NCI-H460 (cell line): ENCODE measurements around the gene ZSWIM2. TPM values are rescaled to one million over a fixed set of nuclear protein-coding genes. Genes with fewer than 3 reads are reported as not detected.
"Not testable (repeated sequence)": the region's sequence is repeated elsewhere in the genome, so short reads cannot be mapped to it uniquely, and the experiment has no call there.

Experiments used
- DNase-seq: peaks from one replicate; pipeline ENCODE4 v3.0.0-alpha.2; 2016; ENCODE audit warnings: low read depth; ENCODE audit errors: extremely low read depth
- total RNA-seq: library from RNA; depleted of rRNA; stranded (reverse); fragments of >200 nt; shearing (Covaris generic); gene quantifications from 2 replicates; pipeline ENCODE4 v1.2.3, GENCODE V29; 2014; rRNA removed

ZSWIM2 gene
- total RNA-seq, 1 experiment from 2014 or later = not detected

GRCh38 chr2:186852508-186852907, 3.5 kb upstream of the ZSWIM2 start:
- DNase-seq = no peak

- no peak for DNase-seq
These were observed 6.6 kb downstream of the ZSWIM2 start for GRCh38 chr2:186842373-186842772.

GRCh38 chr2:186841940-186842339, 7.0 kb downstream of the ZSWIM2 start:
- DNase-seq = no peak

- DNase-seq = no peak
These were observed 13.3 kb downstream of the ZSWIM2 start for GRCh38 chr2:186835628-186836027.

DNA sequence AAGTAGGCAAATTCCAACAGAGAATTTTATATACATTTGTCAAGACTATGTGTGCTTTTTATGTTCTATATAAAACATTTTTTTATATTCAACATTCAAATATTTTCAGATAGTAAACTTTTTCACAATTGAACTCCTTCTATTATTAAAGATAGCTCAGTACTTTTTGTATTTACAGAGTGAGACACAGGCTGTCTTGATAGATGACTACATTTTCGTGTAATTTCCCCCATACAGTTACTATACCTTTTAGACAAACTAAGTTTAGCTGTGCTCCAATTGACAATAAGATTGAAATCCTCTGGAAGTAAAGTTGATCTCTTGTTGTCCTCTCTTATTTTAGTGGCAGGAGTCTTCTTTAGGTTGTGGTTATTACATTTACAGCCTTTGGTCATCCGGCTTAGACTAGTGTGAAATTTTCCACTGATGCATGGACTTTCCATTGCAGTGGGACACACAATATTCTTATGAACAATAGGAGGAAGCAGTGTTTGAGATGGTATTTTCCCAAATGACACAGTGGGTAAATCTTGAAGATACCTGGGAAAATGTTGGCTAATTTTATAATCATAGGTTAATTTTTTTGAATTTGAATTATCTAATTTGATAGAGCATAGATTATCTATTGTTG, 21.0 kb downstream of the ZSWIM2 start:
- no peak for DNase-seq

- DNase-seq = no peak
These were observed 21.6 kb downstream of the ZSWIM2 start for GRCh38 chr2:186827411-186827810.

DNA sequence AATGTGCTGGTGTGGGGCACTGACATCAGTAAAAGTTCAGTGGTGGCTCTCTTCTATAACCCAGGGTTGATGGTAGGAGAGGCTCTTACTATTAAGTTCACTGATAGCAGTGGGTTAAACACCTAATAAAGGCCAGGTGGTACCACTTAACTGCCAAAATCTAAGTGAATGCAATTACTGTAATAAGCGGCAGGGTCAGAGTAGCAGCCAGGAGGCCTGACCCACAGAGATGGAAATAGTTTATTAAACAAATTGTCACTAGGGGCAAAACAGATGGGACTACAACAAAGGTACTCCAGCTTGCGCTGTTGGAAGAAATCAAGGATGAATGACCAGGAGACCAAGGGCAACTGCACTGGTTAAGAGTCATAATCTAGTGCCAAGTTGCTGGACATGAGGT, 26.6 kb downstream of the ZSWIM2 start:
- DNase-seq = no peak

GRCh38 chr2:186820303-186820702, 28.7 kb downstream of the ZSWIM2 start:
- DNase-seq = no peak

- DNase-seq = not testable (repeated sequence)
These were observed 37.2 kb downstream of the ZSWIM2 start for GRCh38 chr2:186811760-186812159.

DNA sequence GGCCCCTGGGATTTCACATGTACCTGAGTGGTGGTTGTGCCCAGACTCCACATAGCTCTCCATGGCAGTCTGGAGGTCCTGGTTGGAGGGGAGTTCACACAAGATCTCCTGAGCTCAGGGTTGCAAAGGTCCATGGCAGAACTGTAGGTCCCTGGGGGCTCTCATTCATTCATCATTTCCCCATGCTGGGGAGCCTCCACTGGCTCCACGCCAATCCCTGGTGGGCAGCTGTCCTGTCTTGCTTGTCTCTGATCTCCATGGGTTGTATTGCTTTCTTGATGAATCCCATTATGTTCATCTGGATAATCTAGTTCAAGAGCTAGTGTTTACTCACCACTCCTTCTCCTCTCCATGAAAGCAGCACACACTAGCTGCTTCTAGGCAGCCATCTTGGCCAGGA, 42.4 kb downstream of the ZSWIM2 start:
- DNase-seq = no peak

- DNase-seq = not testable (repeated sequence)
These were observed 50.4 kb downstream of the ZSWIM2 start for GRCh38 chr2:186798604-186799003.

- no peak for DNase-seq
These were observed 64.0 kb downstream of the ZSWIM2 start for GRCh38 chr2:186784930-186785329.

- no peak for DNase-seq
These were observed 65.7 kb downstream of the ZSWIM2 start for GRCh38 chr2:186783254-186783653.

DNA sequence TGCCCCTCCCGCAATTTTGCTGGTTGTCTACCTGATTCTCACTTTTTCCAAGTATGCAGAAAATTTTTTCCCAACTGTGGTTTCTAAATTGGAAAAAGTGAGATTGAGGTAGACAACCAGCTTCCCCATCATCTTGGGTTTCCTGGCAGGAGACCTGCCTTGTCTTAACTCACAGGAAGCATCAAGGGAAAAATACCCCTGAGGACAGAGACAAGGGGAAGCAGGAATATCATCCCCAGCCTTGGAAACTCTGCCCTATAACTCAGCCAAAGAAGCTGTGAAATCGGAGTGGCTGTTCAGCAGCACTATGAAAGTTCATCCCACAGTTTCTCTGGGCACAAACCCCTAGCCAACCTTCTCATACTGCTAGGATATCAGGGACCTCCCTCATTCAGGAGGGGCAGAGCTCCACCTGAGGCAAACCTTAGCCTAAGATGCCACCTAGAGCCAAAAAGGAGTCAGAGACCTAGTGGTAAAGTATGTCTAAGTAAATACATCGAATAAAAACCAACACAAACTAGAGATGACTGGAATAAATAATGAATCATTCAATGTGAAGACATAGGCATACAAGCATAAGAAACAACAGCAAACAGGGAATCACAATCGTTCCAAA, 68.2 kb downstream of the ZSWIM2 start:
- DNase-seq = peak; percentile 2

Other genes starting within 250 kb of the ZSWIM2 start
- 10.9 and 11.7 TPM in 2 replicates for gene FAM171B, start 155.1 kb downstream of the ZSWIM2 start, total RNA-seq